Measurements from ENCODE around the gene RRAD.
"Not testable (repeated sequence)": the region's sequence is repeated elsewhere in the genome, so short reads cannot be mapped to it uniquely, and the experiment has no call there.

The RRAD gene

DNA sequence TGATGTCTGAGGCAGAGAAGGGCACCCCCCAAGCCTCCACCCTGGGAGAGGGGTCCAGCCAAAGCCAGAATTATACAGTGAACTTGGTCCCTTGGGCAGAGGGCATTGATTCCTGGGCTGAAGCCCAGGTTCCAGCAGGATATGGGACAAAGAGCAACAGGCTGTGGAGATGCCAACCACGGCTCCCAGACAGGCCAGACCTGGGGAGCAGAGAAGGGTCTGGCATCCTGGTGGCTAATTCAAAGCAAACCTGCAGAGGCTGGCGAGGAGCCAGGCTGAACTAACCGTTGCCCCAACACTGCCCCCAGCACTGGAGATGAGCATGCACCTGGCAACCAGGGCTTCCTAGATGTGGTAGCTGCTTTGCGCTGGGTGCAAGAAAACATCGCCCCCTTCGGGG lies 38.7 kb upstream of the RRAD start:
- no peak overlapping the region for H3K4me3 ChIP-seq (ENCODE audit: low read depth, low read length)
- TF ChIP-seq, protein P1, sequence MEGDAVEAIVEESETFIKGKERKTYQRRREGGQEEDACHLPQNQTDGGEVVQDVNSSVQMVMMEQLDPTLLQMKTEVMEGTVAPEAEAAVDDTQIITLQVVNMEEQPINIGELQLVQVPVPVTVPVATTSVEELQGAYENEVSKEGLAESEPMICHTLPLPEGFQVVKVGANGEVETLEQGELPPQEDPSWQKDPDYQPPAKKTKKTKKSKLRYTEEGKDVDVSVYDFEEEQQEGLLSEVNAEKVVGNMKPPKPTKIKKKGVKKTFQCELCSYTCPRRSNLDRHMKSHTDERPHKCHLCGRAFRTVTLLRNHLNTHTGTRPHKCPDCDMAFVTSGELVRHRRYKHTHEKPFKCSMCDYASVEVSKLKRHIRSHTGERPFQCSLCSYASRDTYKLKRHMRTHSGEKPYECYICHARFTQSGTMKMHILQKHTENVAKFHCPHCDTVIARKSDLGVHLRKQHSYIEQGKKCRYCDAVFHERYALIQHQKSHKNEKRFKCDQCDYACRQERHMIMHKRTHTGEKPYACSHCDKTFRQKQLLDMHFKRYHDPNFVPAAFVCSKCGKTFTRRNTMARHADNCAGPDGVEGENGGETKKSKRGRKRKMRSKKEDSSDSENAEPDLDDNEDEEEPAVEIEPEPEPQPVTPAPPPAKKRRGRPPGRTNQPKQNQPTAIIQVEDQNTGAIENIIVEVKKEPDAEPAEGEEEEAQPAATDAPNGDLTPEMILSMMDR (IDR thresholded peaks at IDR 0.05; ENCODE audit: low read depth, low read length, missing control alignments): no peak
- no peak for DNase-seq (ENCODE audit: low read depth)

GRCh38 chr16:66961914-66962313 lies 36.6 kb upstream of the RRAD start:
- DNase-seq (ENCODE audit: low read depth): no peak
- TF ChIP-seq, protein P1 (IDR thresholded peaks at IDR 0.05; ENCODE audit: low read depth, low read length, missing control alignments): no peak
- no peak overlapping the region for H3K4me3 ChIP-seq (ENCODE audit: low read depth, low read length)

- peak; percentile 36 for DNase-seq (ENCODE audit: low read depth)
- TF ChIP-seq, protein P1 (IDR thresholded peaks at IDR 0.05; ENCODE audit: low read depth, low read length, missing control alignments): peak; percentile 90
- no peak within 1 kb of the TSS for H3K4me3 ChIP-seq (ENCODE audit: low read depth, low read length)
These were observed 35.9 kb upstream of the RRAD start, which contains the start of gene CES3 for GRCh38 chr16:66961065-66961744. Gene CES3 (plus strand): TSS chr16:66961266. CDS start chr16:66961308, 42 bp downstream.

GRCh38 chr16:66960270-66960669 lies 34.9 kb upstream of the RRAD start:
- TF ChIP-seq, protein P1 (IDR thresholded peaks at IDR 0.05; ENCODE audit: low read depth, low read length, missing control alignments): no peak
- DNase-seq (ENCODE audit: low read depth): no peak

GRCh38 chr16:66959704-66960161 lies 34.4 kb upstream of the RRAD start:
- H3K4me3 ChIP-seq (ENCODE audit: low read depth, low read length): no peak overlapping the region
- TF ChIP-seq, protein P1 (IDR thresholded peaks at IDR 0.05; ENCODE audit: low read depth, low read length, missing control alignments): no peak
- no peak for DNase-seq (ENCODE audit: low read depth)

More at GRCh38 chr16:66960270-66960669, 34.9 kb upstream of the RRAD start:
- no peak overlapping the region for H3K4me3 ChIP-seq (ENCODE audit: low read depth, low read length)

- no peak for DNase-seq (ENCODE audit: low read depth)
- TF ChIP-seq, protein P1 (IDR thresholded peaks at IDR 0.05; ENCODE audit: low read depth, low read length, missing control alignments): no peak
- H3K4me3 ChIP-seq (ENCODE audit: low read depth, low read length): no peak overlapping the region
These were observed 33.7 kb upstream of the RRAD start for GRCh38 chr16:66958857-66959703.

DNA sequence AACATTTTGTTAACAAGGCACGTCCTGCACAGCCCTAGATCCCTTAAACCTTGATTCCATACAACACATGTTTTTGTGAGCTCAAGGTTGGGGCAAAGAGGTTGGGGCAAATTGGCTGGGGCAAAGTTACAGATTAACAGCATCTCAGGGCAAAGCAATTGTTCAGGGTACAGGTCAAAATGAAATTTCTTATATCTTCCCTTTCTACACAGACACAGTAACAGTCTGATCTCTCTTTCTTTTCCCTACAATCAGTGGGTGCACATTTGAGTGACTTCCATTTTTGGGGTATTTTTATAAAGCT lies 30.8 kb upstream of the RRAD start:
- DNase-seq (ENCODE audit: low read depth); H3K4me3 ChIP-seq (ENCODE audit: low read depth, low read length): not testable (repeated sequence)

DNA sequence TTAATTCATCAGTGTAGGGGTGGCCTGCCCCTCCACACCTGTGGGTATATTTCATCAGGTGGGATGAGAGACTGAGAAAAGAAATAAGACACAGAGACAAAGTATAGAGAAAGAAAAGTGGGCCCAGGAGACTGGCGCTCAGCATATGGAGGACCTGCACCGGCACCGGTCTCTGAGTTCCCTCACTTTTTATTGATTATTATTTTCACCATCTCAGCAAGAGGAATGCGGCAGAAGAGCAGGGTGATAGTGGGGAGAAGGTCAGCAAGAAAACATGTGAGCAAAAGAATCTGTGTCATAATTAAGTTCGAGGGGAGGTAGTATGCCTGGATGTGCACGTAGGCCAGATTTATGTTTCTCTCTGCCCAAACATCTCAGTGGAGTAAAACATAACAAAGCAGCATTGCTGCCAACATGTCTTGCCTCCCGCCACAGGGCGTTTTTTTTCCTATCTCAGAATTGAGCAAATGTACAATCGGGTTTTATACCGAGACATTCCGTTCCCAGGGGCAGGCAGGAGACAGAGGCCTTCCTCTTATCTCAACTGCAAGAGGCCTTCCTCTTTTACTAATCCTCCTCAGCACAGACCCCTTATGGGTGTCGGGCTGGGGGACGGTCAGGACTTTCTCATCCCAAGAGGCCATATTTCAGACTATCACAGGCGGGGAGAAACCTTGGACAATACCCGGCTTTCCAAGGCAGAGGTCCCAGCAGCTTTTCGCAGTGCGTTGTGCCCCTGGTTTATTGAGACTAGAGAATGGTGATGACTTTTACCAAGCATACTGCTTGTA lies 30.2 kb upstream of the RRAD start:
- not testable (repeated sequence) for DNase-seq (ENCODE audit: low read depth)

More for the DNA sequence above, 30.2 kb upstream of the RRAD start:
- not testable (repeated sequence) for H3K4me3 ChIP-seq (ENCODE audit: low read depth, low read length)

All from GM12864 (cell line).